GM19324 (cell line): ENCODE data around the gene SLC7A10.
"Not testable (repeated sequence)": the region's sequence is repeated elsewhere in the genome, so short reads cannot be mapped to it uniquely, and the experiment has no call there.

Experiments
- ATAC-seq: cut with Tn5 transposase; IDR thresholded peaks from one replicate; pipeline ENCODE4 v1.9.1; 2021; ENCODE audit warnings: mild to moderate bottlenecking, moderate library complexity; ENCODE audit not compliant: unreplicated experiment, low FRiP score

SLC7A10 gene

DNA sequence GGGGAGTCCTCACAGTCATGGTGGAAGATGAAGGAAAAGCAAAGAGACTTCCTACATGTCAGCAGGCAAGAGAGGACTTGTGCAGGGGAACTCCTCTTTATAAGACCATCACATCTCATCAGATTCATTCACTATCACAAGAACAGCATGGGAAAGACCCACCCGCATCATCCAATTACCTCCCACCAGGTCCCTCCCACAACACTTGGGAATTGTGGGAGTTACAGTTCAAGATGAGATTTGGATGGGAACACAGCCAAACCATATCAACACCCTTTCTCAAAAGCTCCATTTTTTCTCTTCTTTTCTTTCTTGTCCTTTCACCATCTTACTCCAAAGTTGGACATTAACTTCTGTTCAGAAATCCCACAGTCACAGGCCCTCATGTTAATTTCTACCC lies 36.2 kb downstream of the SLC7A10 start:
- no peak for ATAC-seq

- ATAC-seq, result no peak
These were observed 38.5 kb downstream of the SLC7A10 start for GRCh38 chr19:33187183-33187540.

GRCh38 chr19:33186431-33187182 lies 39.0 kb downstream of the SLC7A10 start:
- no peak for ATAC-seq

- ATAC-seq, result peak; percentile 19
These were observed 48.2 kb downstream of the SLC7A10 start for GRCh38 chr19:33177417-33177979.

GRCh38 chr19:33176670-33177416 lies 48.8 kb downstream of the SLC7A10 start:
- peak; percentile 85 for ATAC-seq

DNA sequence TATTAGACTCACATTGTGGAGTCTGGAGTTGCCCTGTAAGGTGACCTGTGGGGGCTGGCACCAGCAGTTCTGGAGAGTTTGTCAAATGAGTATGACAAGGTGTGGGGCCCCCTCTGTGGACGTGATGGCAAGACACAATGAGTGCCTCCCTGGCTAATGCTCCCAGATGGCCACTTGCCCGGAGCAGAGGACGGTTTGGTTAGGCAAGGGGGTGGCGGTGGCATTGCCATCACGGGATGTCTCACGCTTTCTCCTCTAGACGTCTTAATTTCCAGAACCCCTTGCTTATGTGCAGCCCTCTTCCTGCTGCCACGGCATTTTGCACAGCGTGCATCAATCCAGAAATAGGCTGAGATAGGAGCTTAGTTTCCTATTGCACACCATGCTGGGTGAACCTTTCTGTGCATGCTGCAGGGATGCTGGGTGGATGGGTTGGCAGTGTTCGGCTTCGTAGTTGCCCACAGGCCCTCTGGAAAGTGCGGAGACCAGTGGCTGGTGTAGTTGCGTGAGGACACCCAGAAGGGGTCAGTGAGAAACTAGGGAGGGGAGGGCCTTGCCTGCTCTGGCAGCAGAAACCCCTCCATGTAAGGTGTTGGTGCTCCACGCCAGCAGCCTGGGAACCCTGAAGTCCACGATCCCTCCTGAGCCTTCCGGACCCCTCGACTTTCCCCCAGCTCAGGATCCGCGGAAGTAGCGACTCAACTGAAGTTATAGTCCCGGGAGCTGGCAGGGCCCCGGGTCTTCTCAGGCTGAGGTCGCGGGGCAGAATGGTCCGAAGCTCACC lies 49.6 kb downstream of the SLC7A10 start:
- no peak for ATAC-seq

DNA sequence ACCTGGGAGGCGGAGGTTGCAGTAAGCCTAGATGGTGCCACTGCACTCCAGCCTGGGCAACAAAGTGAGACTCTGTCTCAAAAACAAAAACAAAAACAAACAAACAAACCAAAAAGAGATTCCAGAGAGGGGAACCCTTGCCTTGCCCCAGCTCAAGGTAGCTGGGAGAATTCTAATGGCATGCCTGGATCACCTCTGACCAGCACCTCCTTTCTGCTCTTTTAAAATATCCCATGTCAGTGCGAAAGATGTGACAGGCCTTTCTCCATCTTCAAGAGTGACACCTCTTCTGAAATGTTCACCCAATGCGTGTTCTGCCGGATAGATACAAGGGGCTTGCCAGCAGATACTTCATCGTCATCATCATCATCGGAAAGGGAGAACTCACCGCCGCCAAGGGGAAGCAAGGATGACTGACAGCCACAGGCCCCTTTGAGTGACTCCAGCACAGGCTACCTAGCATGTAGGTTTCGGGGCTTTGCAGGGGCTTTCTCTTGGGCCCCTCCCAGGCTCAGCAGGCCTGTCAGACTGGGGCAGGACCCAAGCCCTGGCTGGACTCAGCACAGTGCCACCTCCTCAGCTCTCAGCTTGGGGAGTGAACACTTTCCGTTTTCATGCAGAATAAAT lies 50.4 kb downstream of the SLC7A10 start:
- ATAC-seq, result no peak

DNA sequence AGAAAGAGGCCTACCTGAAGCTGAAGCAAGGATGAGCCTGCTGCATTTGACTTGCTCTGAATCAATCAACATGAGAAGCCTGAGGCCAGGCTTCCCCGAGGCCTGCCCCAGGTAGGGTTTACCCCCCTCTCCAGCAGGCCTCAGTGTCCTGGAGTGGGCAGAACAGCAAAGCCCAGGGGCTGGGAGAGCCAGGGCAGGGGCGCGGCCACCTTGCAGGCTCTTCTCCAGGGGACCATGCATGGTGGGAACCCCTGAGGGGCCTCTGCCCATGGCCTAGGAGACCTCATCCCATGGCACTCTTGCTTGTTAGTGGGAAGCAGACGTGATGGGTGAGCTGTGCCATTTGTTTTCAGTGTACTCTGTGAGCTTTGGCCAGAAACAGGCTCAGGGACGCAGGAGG lies 51.5 kb downstream of the SLC7A10 start:
- ATAC-seq, result no peak

DNA sequence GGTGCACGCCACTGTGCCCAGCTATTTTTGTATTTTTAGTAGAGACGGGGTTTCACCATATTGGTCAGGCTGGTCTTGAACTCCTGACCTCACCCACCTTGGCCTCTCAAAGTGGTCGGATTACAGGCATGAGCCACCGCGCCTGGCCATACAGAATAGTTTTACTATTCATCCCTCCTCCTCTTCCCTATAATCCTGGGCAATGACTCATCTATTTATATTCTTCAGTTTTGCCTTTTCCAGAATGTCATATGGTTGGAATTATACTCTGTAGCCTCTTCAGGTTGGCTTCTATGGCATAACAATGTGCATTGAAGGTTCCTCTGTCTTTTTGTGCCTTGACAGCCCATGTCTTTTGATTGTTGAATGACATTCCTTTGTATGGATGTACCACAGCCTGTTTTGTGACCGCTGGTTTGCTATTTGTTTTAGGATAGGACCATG lies 53.7 kb downstream of the SLC7A10 start:
- no peak for ATAC-seq

GRCh38 chr19:33171222-33171795 lies 54.3 kb downstream of the SLC7A10 start:
- no peak for ATAC-seq

DNA sequence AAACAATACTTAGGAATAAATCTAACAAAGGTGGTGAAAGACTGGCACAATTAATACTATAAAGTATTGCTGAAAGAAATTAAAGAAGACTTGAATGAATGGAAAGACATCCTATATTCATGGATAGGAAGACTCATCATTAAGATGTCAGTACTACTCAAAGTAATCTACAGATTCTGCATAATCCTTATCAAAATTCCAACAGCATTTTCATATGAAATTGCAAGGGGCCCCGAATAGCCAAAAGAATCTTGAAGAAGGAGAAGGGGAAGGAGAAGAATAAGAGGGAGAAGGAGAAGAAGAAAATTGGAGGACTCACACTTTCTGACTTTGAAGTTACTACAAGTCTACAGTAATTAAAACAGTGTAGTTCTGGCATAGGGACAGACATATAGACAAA lies 57.1 kb downstream of the SLC7A10 start:
- ATAC-seq, result no peak

DNA sequence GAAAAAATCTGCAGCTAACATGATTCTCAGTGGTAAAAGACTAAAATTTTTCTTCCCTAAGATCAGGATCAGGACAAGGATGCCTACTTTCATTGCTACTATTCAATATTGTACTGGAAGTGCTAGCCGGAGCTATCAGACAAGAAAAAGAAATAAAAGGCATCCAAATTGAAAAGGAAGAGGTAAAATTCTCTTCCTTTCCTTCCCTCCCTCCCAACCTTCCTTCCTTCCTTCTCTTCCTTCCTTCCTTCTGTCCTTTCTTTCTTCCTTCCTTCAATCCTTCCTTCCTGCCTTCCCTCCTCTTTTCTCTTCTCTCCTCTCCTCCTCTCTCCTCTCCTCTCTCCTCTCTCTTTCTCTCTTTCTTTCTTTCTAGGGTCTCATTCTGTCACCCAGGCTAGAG lies 58.2 kb downstream of the SLC7A10 start:
- no peak for ATAC-seq

DNA sequence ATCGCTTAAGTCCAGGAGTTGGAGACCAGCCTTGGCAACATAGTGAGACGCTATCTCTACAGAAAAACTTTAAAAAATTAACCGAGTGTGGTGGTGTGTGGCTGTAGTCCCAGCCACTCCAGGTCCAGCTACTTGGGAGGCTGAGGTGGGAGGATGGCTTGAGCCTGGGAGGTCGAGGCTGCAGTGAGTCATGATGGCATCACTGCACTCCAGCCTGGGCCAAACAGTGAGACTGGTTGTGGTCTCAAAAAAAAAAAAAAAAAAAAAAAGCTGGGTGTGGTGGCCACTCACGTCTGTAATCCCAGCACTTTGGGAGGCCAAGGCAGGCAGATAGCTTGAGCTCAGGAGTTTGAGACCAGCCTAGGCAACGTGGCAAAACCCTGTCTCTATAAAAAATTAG lies 59.6 kb downstream of the SLC7A10 start:
- not testable (repeated sequence) for ATAC-seq

DNA sequence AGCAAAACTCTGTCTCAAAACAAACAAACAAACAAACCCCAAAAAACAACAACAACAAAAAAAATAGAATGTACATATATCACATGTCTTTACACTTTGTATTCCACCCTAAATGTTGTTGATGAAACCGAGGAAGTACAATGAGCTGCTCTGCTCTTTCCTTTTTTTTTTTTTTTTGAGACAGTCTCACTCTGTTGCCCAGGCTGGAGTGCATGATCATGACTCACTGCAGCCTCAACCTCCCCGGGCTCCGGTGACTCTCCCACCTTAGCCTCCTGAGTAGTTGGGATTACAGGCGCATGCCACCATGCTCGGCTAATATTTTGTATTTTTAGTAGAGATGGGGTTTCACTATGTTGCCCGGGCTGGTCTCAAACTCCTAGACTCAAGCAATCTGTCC lies 62.2 kb downstream of the SLC7A10 start:
- no peak for ATAC-seq

DNA sequence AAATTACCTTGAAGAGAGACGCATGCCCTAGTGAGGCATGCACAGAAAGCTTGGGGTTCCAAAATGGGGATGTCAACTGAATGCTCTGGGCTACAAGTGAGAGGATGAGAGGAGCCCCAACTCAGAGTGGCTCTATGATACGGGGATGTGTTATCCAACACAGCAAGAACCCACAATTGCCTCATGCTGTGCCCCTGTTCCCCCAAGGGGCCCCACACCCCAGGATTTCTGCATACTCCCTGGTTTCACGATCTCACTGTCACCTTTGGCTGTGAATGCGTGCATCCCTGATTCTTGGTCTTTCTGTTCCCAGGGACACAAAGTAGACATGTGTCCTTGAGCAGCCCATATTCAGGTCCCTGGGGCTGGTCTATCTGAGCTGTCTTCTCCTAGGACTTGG lies 64.4 kb downstream of the SLC7A10 start:
- no peak for ATAC-seq

DNA sequence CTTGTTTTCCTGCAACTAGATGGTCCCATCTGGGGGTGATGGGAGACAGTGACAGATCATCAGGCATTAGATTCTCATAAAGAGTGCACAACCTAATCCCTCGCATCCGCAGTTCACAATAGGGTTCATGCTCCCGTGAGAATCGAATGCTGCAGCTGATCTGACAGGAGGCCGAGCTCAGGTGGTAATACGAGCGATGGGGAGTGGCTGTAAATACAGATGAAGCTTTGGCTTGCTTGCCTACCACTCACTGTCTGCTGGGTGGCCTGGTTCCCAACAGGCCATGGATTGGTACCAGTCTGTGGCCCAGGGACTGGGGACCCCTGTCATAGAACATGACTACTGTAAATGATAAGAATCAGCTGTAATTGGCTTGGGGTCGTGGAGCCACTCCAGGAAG lies 65.8 kb downstream of the SLC7A10 start:
- ATAC-seq, result no peak

- ATAC-seq, result no peak
These were observed 66.5 kb downstream of the SLC7A10 start for GRCh38 chr19:33159149-33159548.
